SK-N-SH (cell line): ENCODE measurements around the gene UBE4B. TPM values are rescaled to one million over a fixed set of nuclear protein-coding genes. Genes with fewer than 3 reads are reported as not detected.
A peak's percentile ranks its signal among the peaks of the same experiment; 100 is the strongest.
"Not testable (repeated sequence)": the region's sequence is repeated elsewhere in the genome, so short reads cannot be mapped to it uniquely, and the experiment has no call there.

Experiments used
- CTCF ChIA-PET: fragments of 300-600, 350-600 bp; formaldehyde crosslinking; extraction: SDS; loops from one replicate; lab custom pipeline; 2021; lab: Yijun Ruan, JAX
- POLR2A ChIA-PET: fragments of 350-600 bp; sonication (Branson Sonifier 250); formaldehyde crosslinking; extraction: SDS; loops from one replicate; lab custom pipeline; 2020; ENCODE audit warnings: antibody characterized with exemption, inconsistent platforms; lab: Yijun Ruan, JAX
- DNase-seq: peaks from one replicate; pipeline ENCODE4 v3.0.0; 2012
- H2AFZ ChIP-seq: fragments of 200-600 bp; sonication (generic); 2 replicates; pipeline ENCODE4 v1.8.1; 2016; ENCODE audit warnings: antibody characterized with exemption, mild to moderate bottlenecking, low read depth
- H3F3A ChIP-seq: fragments of 200-600 bp; sonication (generic); replicated peaks from 2 replicates; pipeline ENCODE3; 2016; ENCODE audit warnings: antibody characterized with exemption, mild to moderate bottlenecking; ENCODE audit not compliant: insufficient read depth
- H3K27ac ChIP-seq, 2 experiments: fragments of 200-500 bp in 1 of 2; fragments of 200-600 bp in 1 of 2; sonication (Bioruptor generic) in 1 of 2; sonication (generic), shearing (Covaris generic) in 1 of 2; 2 replicates each; pipeline versions ENCODE4 v1.5.1 to v1.6.1; 2014 to 2016; ENCODE audit warnings: low read depth in 2 of 2, inconsistent platforms in 1 of 2, low read length in 1 of 2, mild to moderate bottlenecking in 1 of 2, mixed read lengths in 1 of 2
- H3K27me3 ChIP-seq: fragments of 200-600 bp; sonication (generic), shearing (Covaris generic); 2 replicates; pipeline ENCODE4 v1.6.1; 2016; ENCODE audit warnings: mixed run types; ENCODE audit not compliant: insufficient read depth
- H3K36me3 ChIP-seq, 2 experiments: fragments of 200-500 bp in 1 of 2; fragments of 200-600 bp in 1 of 2; sonication (Bioruptor generic) in 1 of 2; sonication (generic) in 1 of 2; replicated peaks in 1 of 2; 2 replicates each; pipeline versions ENCODE3 to v1.5.1; 2014 to 2016; ENCODE audit warnings: low read length in 1 of 2, mild to moderate bottlenecking in 1 of 2; ENCODE audit not compliant: insufficient read depth in 2 of 2, control insufficient read depth in 1 of 2
- H3K4me1 ChIP-seq, 2 experiments: fragments of 200-500 bp in 1 of 2; fragments of 200-600 bp in 1 of 2; sonication (Bioruptor generic) in 1 of 2; sonication (generic), shearing (Covaris generic) in 1 of 2; 2 replicates each; pipeline versions ENCODE4 v1.5.1 to v1.6.1; 2014 to 2016; ENCODE audit warnings: low read depth in 1 of 2, low read length in 1 of 2, mixed run types in 1 of 2; ENCODE audit not compliant: insufficient read depth in 2 of 2, control insufficient read depth in 1 of 2
- H3K4me2 ChIP-seq: fragments of 200-600 bp; sonication (generic), shearing (Covaris generic); 2 replicates; pipeline ENCODE4 v1.6.1; 2017; ENCODE audit warnings: mixed run types
- H3K4me3 ChIP-seq, 2 experiments: fragments of 200-500 bp in 1 of 2; fragments of 200-600 bp in 1 of 2; sonication (Bioruptor generic) in 1 of 2; sonication (generic), shearing (Covaris generic) in 1 of 2; 2 replicates each; pipeline versions ENCODE4 v1.5.1 to v1.8.1; 2014 to 2016; ENCODE audit warnings: low read depth in 2 of 2, inconsistent platforms in 1 of 2, low read length in 1 of 2, mild to moderate bottlenecking in 1 of 2, mixed read lengths in 1 of 2, moderate library complexity in 1 of 2
- H3K79me2 ChIP-seq: fragments of 200-600 bp; sonication (generic); 2 replicates; pipeline ENCODE4 v1.8.1; 2017; ENCODE audit warnings: mild to moderate bottlenecking; ENCODE audit not compliant: insufficient read depth
- H3K9ac ChIP-seq: fragments of 200-600 bp; sonication (generic); 2 replicates; pipeline ENCODE4 v1.6.1; 2017; ENCODE audit warnings: mixed run types
- H3K9me2 ChIP-seq: fragments of 200-600 bp; sonication (generic); 2 replicates; pipeline ENCODE4 v1.6.1; 2017; ENCODE audit warnings: mixed run types
- H3K9me3 ChIP-seq: fragments of 200-600 bp; sonication (generic); 2 replicates; pipeline ENCODE4 v1.6.1; 2017; ENCODE audit warnings: mixed run types, mild to moderate bottlenecking, moderate library complexity
- H4K20me1 ChIP-seq: fragments of 200-600 bp; sonication (generic); 2 replicates; pipeline ENCODE4 v1.6.1; 2017; ENCODE audit warnings: mild to moderate bottlenecking, mixed run types; ENCODE audit not compliant: insufficient read depth
- CHD2 ChIP-seq: fragments of 150-350 bp; IDR thresholded peaks from 2 replicates; pipeline ENCODE4 v1.6.1; 2018; ENCODE audit warnings: low read length; ENCODE audit not compliant: partially characterized antibody
- EP300 ChIP-seq, 2 experiments: IDR thresholded peaks; 2 replicates each; pipeline versions ENCODE4 v1.4.0 to v1.6.1; 2012; ENCODE audit warnings: borderline replicate concordance in 1 of 2, low read depth in 1 of 2, low read length in 1 of 2
- MEF2A ChIP-seq: IDR thresholded peaks from 2 replicates; pipeline ENCODE4 v1.4.0; 2012; ENCODE audit warnings: low read depth, borderline replicate concordance
- MXI1 ChIP-seq: IDR thresholded peaks from 2 replicates; pipeline ENCODE4 v1.6.1; 2012; ENCODE audit warnings: mild to moderate bottlenecking, low read depth, low read length, improper control_type of control experiment
- RCOR1 ChIP-seq: fragments of 150-350 bp; IDR thresholded peaks from 2 replicates; pipeline ENCODE4 v1.6.1; 2017; ENCODE audit warnings: antibody characterized with exemption, low read length
- TCF12 ChIP-seq: IDR thresholded peaks from 2 replicates; pipeline ENCODE4 v1.4.0; 2012
- ZBTB33 ChIP-seq: IDR thresholded peaks from 2 replicates; pipeline ENCODE4 v1.4.0; 2012; ENCODE audit warnings: low read depth, borderline replicate concordance
- WGBS: methylation state at CpG from one replicate; pipeline ENCODE4 v1.1.6; 2017; ENCODE audit warnings: low lambda C conversion rate; 5-methylcytosine and 5-hydroxymethylcytosine counted together
- polyA plus RNA-seq, 3 experiments: library from polyadenylated mRNA; depleted of rRNA; stranded (reverse); fragments of >200 nt; gene quantifications; 2 replicates each; pipeline ENCODE4 v1.2.3, GENCODE V29; 2012
- TF ChIP-seq, protein P1 (sequence below): fragments of 200-600 bp; sonication (generic); IDR thresholded peaks from 2 replicates; pipeline ENCODE4 v1.6.1; 2017; ENCODE audit warnings: antibody characterized with exemption, mild to moderate bottlenecking, moderate library complexity
- TF ChIP-seq, protein P2 (sequence below): fragments of 150-350 bp; IDR thresholded peaks from 2 replicates; pipeline ENCODE4 v1.6.1; 2016; ENCODE audit warnings: mild to moderate bottlenecking, low read depth, low read length

UBE4B gene
- polyA plus RNA-seq, 1 of the 3 experiments (the other 2 are of a cell fraction), result 19.1 TPM

DNA sequence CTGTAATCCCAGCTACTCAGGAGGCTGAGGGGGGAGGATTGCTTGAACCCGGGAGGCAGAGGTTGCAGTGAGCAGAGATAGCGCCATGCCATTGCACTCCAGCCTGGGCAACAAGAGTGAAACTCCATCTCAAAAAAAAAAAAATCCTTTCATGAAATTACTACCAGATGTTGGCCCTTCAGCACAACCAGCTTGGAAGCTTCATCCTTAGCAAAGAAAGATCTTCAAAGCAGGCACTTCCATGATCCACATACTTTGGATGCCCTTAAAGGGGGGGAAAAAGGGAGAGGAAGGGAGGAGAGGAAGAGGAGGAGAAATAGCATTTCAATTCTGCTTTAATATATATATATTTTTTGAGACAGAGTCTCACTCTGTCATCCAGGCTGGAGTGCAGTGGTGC, 12.1 kb upstream of the UBE4B start:
- H3K79me2 ChIP-seq, H3K27me3 ChIP-seq, H3F3A ChIP-seq, POLR2A ChIA-PET, H2AFZ ChIP-seq, H4K20me1 ChIP-seq, H3K4me3 ChIP-seq, H3K9me3 ChIP-seq, H3K9me2 ChIP-seq, H3K4me2 ChIP-seq, H3K9ac ChIP-seq, H3K4me1 ChIP-seq, H3K36me3 ChIP-seq: not testable (repeated sequence)
- CTCF ChIA-PET, result interaction anchor here (0.7 to 2.6 kb wide), 3 partner anchors 10 to 71 kb away, joined by 3 to 8 read pairs (median 3); no protein-coding TSS in a partner anchor
- DNase-seq, result peak; percentile 36
- WGBS, result 72% methylated on average over 2 of the region's 2 CpGs
- peak overlapping the region in 1 of 2 experiments; percentile 0; a peak in 1 of 4 replicates for H3K27ac ChIP-seq
- peak; percentile 83 for TF ChIP-seq TCF12
- 0 out of 2 replicates have a peak, but pooled peaks have one; percentile 18 for TF ChIP-seq RCOR1

DNA sequence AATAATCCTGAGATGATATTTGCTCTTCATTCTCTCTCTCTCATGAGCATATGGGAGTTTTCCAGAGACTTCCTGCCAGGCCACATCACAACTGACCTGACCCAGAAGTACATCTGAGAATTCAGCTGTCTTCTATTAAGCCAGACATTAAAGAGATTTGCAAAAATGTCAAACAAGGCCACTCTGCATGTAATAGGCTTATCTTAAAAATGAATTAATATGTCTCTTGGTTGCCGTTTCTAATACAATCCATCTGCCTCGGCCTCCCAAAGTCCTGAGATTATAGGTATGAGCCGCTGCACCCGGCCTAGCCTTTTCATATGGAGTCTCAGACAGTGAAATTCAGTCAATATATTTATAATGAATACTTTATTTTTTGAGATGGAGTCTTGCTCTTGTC, 10.8 kb upstream of the UBE4B start:
- H3K4me2 ChIP-seq, H3F3A ChIP-seq, H3K9me3 ChIP-seq, H3K36me3 ChIP-seq, POLR2A ChIA-PET, H3K9me2 ChIP-seq, H3K9ac ChIP-seq, H3K4me1 ChIP-seq, H4K20me1 ChIP-seq, H3K79me2 ChIP-seq, H3K4me3 ChIP-seq, H2AFZ ChIP-seq, H3K27me3 ChIP-seq: not testable (repeated sequence)
- peak; percentile 39 for DNase-seq
- 80% methylated on average over 4 of the region's 4 CpGs for WGBS
- TF ChIP-seq EP300 (IDR thresholded peaks at IDR 0.05; ENCODE audit: borderline replicate concordance in 1 of 2, low read depth in 1 of 2, low read length in 1 of 2) (peak in 1 of 2 experiments; percentile 78; a peak in 2 of 4 replicates), TCF12 (0 out of 2 replicates have a peak, but pooled peaks have one; percentile 24), CHD2 (peak; percentile 62), RCOR1 (peak; percentile 82; the same call in 1 of the 2 replicates)
- H3K27ac ChIP-seq, result peak overlapping the region in 1 of 2 experiments; percentile 70; a peak in 2 of 4 replicates
- CTCF ChIA-PET, result interaction anchor here (0.6 to 2.6 kb wide), 3 partner anchors 72 to 201 kb away, joined by 4 to 8 read pairs (median 4); partner anchors contain the start of gene KIF1B

DNA sequence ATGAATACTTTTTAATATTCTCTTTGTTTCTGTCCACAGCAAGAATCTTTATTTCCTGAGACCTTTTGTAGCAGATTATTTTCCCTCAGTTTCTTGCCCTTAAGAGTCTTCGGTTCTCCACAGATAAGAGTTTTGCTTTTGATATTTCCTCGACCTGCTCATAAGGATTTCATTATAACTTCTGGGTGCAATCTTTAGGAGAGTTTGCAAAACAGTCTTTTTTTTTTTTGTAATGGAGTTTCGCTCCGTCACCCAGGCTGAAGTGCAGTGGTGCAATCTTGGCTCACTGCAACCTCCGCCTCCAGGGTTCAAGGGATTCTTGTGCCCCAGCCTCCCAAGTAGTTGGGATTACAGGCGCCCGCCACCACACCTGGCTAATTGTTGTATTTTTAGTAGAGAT, 10.1 kb upstream of the UBE4B start:
- Histone ChIP-seq H3K27ac (peak overlapping the region in 1 of 2 experiments; percentile 70; a peak in 1 of 4 replicates), H3K9me3 (no peaks in the 10 kb centered on the region), H3K9me2 (no peaks in the 10 kb centered on the region), H3F3A (peaks cover 4% of the 10 kb centered on the region), H3K27me3 (no peaks in the 10 kb centered on the region), H3K79me2 (no peaks in the 10 kb centered on the region), H3K4me3 (no peak overlapping the region), H3K4me1 (peaks cover 0 to 4% of the 10 kb centered on the region in 2 experiments; a peak in 1 of 4 replicates), H3K4me2 (no peak overlapping the region), H2AFZ (no peak overlapping the region), H3K36me3 (no peaks in the 10 kb centered on the region), H3K9ac (no peak overlapping the region), H4K20me1 (no peaks in the 10 kb centered on the region)
- no peak for DNase-seq
- 87% methylated on average over 7 of the region's 7 CpGs for WGBS
- ChIA-PET POLR2A (no interaction called here), CTCF (no interaction called here)
- TF ChIP-seq ZBTB33, result no peak
- TF ChIP-seq MEF2A, result no peak
- TF ChIP-seq MXI1, result no peak
- TF ChIP-seq, protein P1, sequence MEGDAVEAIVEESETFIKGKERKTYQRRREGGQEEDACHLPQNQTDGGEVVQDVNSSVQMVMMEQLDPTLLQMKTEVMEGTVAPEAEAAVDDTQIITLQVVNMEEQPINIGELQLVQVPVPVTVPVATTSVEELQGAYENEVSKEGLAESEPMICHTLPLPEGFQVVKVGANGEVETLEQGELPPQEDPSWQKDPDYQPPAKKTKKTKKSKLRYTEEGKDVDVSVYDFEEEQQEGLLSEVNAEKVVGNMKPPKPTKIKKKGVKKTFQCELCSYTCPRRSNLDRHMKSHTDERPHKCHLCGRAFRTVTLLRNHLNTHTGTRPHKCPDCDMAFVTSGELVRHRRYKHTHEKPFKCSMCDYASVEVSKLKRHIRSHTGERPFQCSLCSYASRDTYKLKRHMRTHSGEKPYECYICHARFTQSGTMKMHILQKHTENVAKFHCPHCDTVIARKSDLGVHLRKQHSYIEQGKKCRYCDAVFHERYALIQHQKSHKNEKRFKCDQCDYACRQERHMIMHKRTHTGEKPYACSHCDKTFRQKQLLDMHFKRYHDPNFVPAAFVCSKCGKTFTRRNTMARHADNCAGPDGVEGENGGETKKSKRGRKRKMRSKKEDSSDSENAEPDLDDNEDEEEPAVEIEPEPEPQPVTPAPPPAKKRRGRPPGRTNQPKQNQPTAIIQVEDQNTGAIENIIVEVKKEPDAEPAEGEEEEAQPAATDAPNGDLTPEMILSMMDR, result no peak
- TF ChIP-seq, protein P2, sequence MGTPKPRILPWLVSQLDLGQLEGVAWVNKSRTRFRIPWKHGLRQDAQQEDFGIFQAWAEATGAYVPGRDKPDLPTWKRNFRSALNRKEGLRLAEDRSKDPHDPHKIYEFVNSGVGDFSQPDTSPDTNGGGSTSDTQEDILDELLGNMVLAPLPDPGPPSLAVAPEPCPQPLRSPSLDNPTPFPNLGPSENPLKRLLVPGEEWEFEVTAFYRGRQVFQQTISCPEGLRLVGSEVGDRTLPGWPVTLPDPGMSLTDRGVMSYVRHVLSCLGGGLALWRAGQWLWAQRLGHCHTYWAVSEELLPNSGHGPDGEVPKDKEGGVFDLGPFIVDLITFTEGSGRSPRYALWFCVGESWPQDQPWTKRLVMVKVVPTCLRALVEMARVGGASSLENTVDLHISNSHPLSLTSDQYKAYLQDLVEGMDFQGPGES, result no peak
